MM.1S (cell line): ENCODE data around the gene TMPRSS3.

Source experiments
- DNase-seq: peaks from one replicate; pipeline ENCODE4 v3.0.0-alpha.2; 2015
- H2AFZ ChIP-seq: fragments of 300-600 bp; sonication (generic); 2 replicates; pipeline ENCODE4 v1.6.0; 2016; ENCODE audit warnings: antibody characterized with exemption, low read length
- H3F3A ChIP-seq: fragments of 300-600 bp; sonication (generic); 2 replicates; pipeline ENCODE4 v1.6.1; 2016; ENCODE audit warnings: mild to moderate bottlenecking, antibody characterized with exemption, low read length, moderate library complexity, mixed read lengths; ENCODE audit not compliant: insufficient read depth
- H3K27ac ChIP-seq: fragments of 300-600 bp; sonication (generic); 2 replicates; pipeline ENCODE4 v1.5.1; 2016; ENCODE audit warnings: mild to moderate bottlenecking, low read length
- H3K27me3 ChIP-seq: fragments of 300-600 bp; sonication (generic); replicated peaks from 2 replicates; pipeline ENCODE4 v1.6.0; 2016; ENCODE audit warnings: low read length; ENCODE audit not compliant: insufficient read depth
- H3K36me3 ChIP-seq: fragments of 300-600 bp; sonication (generic); replicated peaks from 2 replicates; pipeline ENCODE4 v1.6.1; 2016; ENCODE audit warnings: mild to moderate bottlenecking, low read length, mixed read lengths; ENCODE audit not compliant: insufficient read depth
- H3K4me1 ChIP-seq: fragments of 300-600 bp; sonication (generic); 2 replicates; pipeline ENCODE4 v1.6.1; 2016; ENCODE audit warnings: low read length, mixed read lengths
- H3K4me2 ChIP-seq: fragments of 300-600 bp; sonication (generic); 2 replicates; pipeline ENCODE4 v1.6.0; 2016; ENCODE audit warnings: low read depth, low read length
- H3K4me3 ChIP-seq: fragments of 300-600 bp; sonication (generic); 2 replicates; pipeline ENCODE4 v1.5.1; 2016; ENCODE audit warnings: low read length, mixed read lengths
- H3K79me2 ChIP-seq: fragments of 300-600 bp; sonication (generic); 2 replicates; pipeline ENCODE4 v1.6.1; 2016; ENCODE audit warnings: mixed run types, low read length, mixed read lengths
- H3K9ac ChIP-seq: fragments of 300-600 bp; sonication (generic); 2 replicates; pipeline ENCODE4 v1.6.1; 2016; ENCODE audit warnings: low read length, mixed read lengths
- H3K9me2 ChIP-seq: fragments of 300-600 bp; sonication (generic); replicated peaks from 2 replicates; pipeline ENCODE4 v1.6.1; 2016; ENCODE audit warnings: mild to moderate bottlenecking, low read length, mixed read lengths; ENCODE audit not compliant: insufficient read depth
- H3K9me3 ChIP-seq: fragments of 300-600 bp; sonication (generic); replicated peaks from 2 replicates; pipeline ENCODE4 v1.6.1; 2016; ENCODE audit warnings: mild to moderate bottlenecking, low read length, mixed read lengths; ENCODE audit not compliant: insufficient read depth
- H4K20me1 ChIP-seq: fragments of 300-600 bp; sonication (generic); 2 replicates; pipeline ENCODE4 v1.6.1; 2016; ENCODE audit warnings: mild to moderate bottlenecking, low read length, moderate library complexity, mixed read lengths; ENCODE audit not compliant: insufficient read depth
- CTCF ChIP-seq: fragments of 300-600 bp; sonication (generic); IDR thresholded peaks from 2 replicates; pipeline ENCODE4 v1.5.1; 2016; ENCODE audit warnings: antibody characterized with exemption, low read length, mixed read lengths
- EZH2 ChIP-seq: fragments of 300-600 bp; sonication (generic); optimal IDR thresholded peaks from 2 replicates; pipeline ENCODE3; 2017; ENCODE audit warnings: low read depth, mild to moderate bottlenecking, antibody characterized with exemption, low read length, mixed read lengths
- EZH2phosphoT487 ChIP-seq: fragments of 300-600 bp; sonication (generic); IDR thresholded peaks from 2 replicates; pipeline ENCODE4 v1.6.1; 2018; ENCODE audit warnings: antibody characterized with exemption, low read length

TMPRSS3 gene

DNA sequence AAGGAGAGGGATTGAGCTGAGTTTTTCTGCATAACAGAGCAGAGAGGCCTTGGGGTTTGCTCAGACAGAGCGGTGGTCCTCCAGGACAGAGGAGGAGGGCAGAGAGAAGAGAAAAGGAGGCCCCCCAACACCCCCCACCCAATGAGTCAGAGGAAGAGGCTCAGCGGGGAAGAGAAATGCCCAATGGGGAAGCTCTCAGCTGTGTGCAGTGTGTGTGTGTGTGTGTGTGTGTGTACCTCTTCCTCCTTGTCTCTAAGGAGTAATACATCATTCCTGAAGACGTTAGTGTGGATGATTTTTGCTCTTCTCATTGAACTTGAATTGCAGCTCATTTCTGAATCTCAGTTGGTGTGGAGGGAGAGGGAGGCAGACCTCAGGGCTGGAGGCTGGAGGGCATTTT lies 8.7 kb downstream of the TMPRSS3 start:
- no peaks in the 10 kb centered on the region for H3K36me3 ChIP-seq
- peaks cover 6% of the 10 kb centered on the region; the same call in 1 of the 2 replicates for H3F3A ChIP-seq
- no peak overlapping the region for H3K4me2 ChIP-seq
- H3K9me2 ChIP-seq = no peaks in the 10 kb centered on the region
- no peaks in the 10 kb centered on the region for H3K9me3 ChIP-seq
- H3K4me3 ChIP-seq = no peak overlapping the region
- TF ChIP-seq CTCF (no peak), EZH2 (no peak), EZH2phosphoT487 (no peak)
- H3K79me2 ChIP-seq = no peaks in the 10 kb centered on the region
- no peak overlapping the region for H2AFZ ChIP-seq
- H3K27me3 ChIP-seq = peaks cover 87% of the 10 kb centered on the region
- H3K9ac ChIP-seq = no peak overlapping the region
- peaks cover 20% of the 10 kb centered on the region for H3K4me1 ChIP-seq
- no peak overlapping the region for H3K27ac ChIP-seq
- DNase-seq = no peak
- H4K20me1 ChIP-seq = no peaks in the 10 kb centered on the region

DNA sequence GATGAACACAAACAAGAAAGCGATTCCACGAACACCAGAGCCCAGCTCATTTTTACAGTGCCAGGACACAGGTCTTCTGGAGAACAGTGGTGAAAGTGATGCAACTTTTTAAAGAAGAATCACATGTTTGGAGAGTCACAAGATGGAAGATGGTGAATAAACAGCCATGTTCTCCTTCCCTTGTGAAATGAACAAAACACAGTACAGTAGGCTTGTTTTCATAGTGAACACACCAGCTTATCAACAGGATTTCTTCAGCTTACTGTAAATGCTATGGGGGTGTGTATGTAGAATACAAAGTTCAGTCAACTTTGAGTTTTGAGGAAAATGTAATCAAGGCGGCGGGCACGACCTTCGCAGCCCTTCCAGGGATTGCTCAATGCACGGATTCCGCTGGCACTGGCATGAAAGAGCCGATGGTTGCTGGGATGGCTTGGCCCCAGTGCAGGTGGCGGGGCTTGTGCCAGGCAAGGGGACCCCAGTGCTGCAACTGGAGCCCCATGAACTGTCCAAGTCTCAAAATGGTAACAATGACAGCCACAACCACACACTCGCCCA lies 9.7 kb downstream of the TMPRSS3 start:
- H3F3A ChIP-seq = peaks cover 6% of the 10 kb centered on the region; the same call in 1 of the 2 replicates
- H3K9me2 ChIP-seq = no peaks in the 10 kb centered on the region
- no peak overlapping the region for H3K27ac ChIP-seq
- H3K4me1 ChIP-seq = peaks cover 20% of the 10 kb centered on the region
- no peak for TF ChIP-seq EZH2phosphoT487
- TF ChIP-seq CTCF = no peak
- TF ChIP-seq EZH2 = no peak
- H3K27me3 ChIP-seq = peaks cover 87% of the 10 kb centered on the region
- H3K79me2 ChIP-seq = no peaks in the 10 kb centered on the region
- no peak overlapping the region for H2AFZ ChIP-seq
- H3K9ac ChIP-seq = no peak overlapping the region
- H3K4me3 ChIP-seq = no peak overlapping the region
- no peaks in the 10 kb centered on the region for H3K9me3 ChIP-seq
- no peak for DNase-seq
- H3K4me2 ChIP-seq = no peak overlapping the region
- H4K20me1 ChIP-seq = no peaks in the 10 kb centered on the region
- H3K36me3 ChIP-seq = no peaks in the 10 kb centered on the region

- Histone ChIP-seq H2AFZ (no peak overlapping the region), H3K27ac (no peak overlapping the region), H3K36me3 (no peaks in the 10 kb centered on the region), H3K4me3 (no peak overlapping the region), H3K9me3 (no peaks in the 10 kb centered on the region), H3K27me3 (peaks cover 87% of the 10 kb centered on the region), H3K4me1 (peaks cover 20% of the 10 kb centered on the region), H3F3A (peaks cover 6% of the 10 kb centered on the region; the same call in 1 of the 2 replicates), H3K9me2 (no peaks in the 10 kb centered on the region), H3K9ac (no peak overlapping the region), H3K79me2 (no peaks in the 10 kb centered on the region), H4K20me1 (no peaks in the 10 kb centered on the region), H3K4me2 (no peak overlapping the region)
- DNase-seq = no peak
- no peak for TF ChIP-seq EZH2
- TF ChIP-seq CTCF = no peak
- no peak for TF ChIP-seq EZH2phosphoT487
Observed at GRCh38 chr21:42385619-42386018, 10.2 kb downstream of the TMPRSS3 start.
